Omental fat pad (tissue), 4 donors: Measurements from ENCODE around the gene RECK. TPM values are rescaled to one million over a fixed set of nuclear protein-coding genes. Genes with fewer than 3 reads are reported as not detected.

ENCODE experiments used
- ATAC-seq: fragments of 150-250 bp; one replicate; pipeline ENCODE4 v1.9.1; 2016; ENCODE audit warnings: mild to moderate bottlenecking, moderate library complexity; ENCODE audit not compliant: low FRiP score
- DNase-seq: peaks from one replicate; pipeline ENCODE4 v3.0.0-alpha.2; 2019; ENCODE audit warnings: low spot score
- CTCF ChIP-seq, 3 donors: fragments of 450-650 bp; IDR thresholded peaks; one replicate each; pipeline ENCODE4 v1.5.1; 2016 to 2017; ENCODE audit warnings: antibody characterized with exemption in 3 of 3, mild to moderate bottlenecking in 3 of 3, moderate library complexity in 2 of 3
- total RNA-seq, 4 donors: library from RNA; depleted of rRNA; stranded (reverse); fragments of >200 nt; gene quantifications; one replicate each; pipeline ENCODE4 v1.1.0, GENCODE V29; 2016

The RECK gene
- total RNA-seq, 4 donors from 2014 or later, result 15.0 to 27.7 (median 21.7) TPM

GRCh38 chr9:36147441-36148175, 110.9 kb downstream of the RECK start:
- no peak for DNase-seq
- TF ChIP-seq CTCF (IDR thresholded peaks at IDR 0.05), result no peak
- no peak for ATAC-seq

GRCh38 chr9:36148311-36149051, 111.8 kb downstream of the RECK start:
- peak; percentile 99 for DNase-seq
- ATAC-seq, result peak; percentile 85
- no peak for TF ChIP-seq CTCF (IDR thresholded peaks at IDR 0.05)

GRCh38 chr9:36149197-36149596, 112.5 kb downstream of the RECK start:
- DNase-seq (no peak), ATAC-seq (peak; percentile 72)
- TF ChIP-seq CTCF (IDR thresholded peaks at IDR 0.05), result no peak

- ATAC-seq (no peak), DNase-seq (no peak)
- no peak for TF ChIP-seq CTCF (IDR thresholded peaks at IDR 0.05)
Measured at GRCh38 chr9:36150574-36151315, 114.0 kb downstream of the RECK start.

GRCh38 chr9:36151316-36152210, 114.8 kb downstream of the RECK start:
- no peak for TF ChIP-seq CTCF (IDR thresholded peaks at IDR 0.05)
- no peak for DNase-seq
- ATAC-seq, result no peak

- DNase-seq (no peak), ATAC-seq (no peak)
- no peak for TF ChIP-seq CTCF (IDR thresholded peaks at IDR 0.05)
Measured at GRCh38 chr9:36152741-36153438, 116.2 kb downstream of the RECK start.
